Measurements from ENCODE around the gene RASA3. TPM values are rescaled to one million over a fixed set of nuclear protein-coding genes. Genes with fewer than 3 reads are reported as not detected.
A peak's percentile ranks its signal among the peaks of the same experiment; 100 is the strongest.
"Not testable (repeated sequence)": the region's sequence is repeated elsewhere in the genome, so short reads cannot be mapped to it uniquely, and the experiment has no call there.

Gene RASA3
- total RNA-seq, 1 donor from 2014 or later: 17.3 TPM

GRCh38 chr13:114134111-114134943, 1.9 kb upstream of the RASA3 start:
- no peak for ATAC-seq
- peak overlapping the region; percentile 11 for H3K27ac ChIP-seq
- no peak for DNase-seq

GRCh38 chr13:114133552-114133951, 1.1 kb upstream of the RASA3 start:
- intact Hi-C loops (cut with DNase I); H3K27ac ChIP-seq; ATAC-seq; H3K9me3 ChIP-seq; H3K4me3 ChIP-seq; DNase-seq; H3K27me3 ChIP-seq; H3K36me3 ChIP-seq: not testable (repeated sequence)
- H3K4me1 ChIP-seq: peaks cover 23% of the 10 kb centered on the region

More at GRCh38 chr13:114134111-114134943, 1.9 kb upstream of the RASA3 start:
- Histone ChIP-seq H3K4me1 (peaks cover 15% of the 10 kb centered on the region), H3K4me3 (no peak overlapping the region), H3K36me3 (no peaks in the 10 kb centered on the region), H3K27me3 (no peaks in the 10 kb centered on the region), H3K9me3 (no peaks in the 10 kb centered on the region)
- no peak for TF ChIP-seq CTCF (IDR thresholded peaks at IDR 0.05)
- intact Hi-C loops (cut with DNase I): no loop called here

GRCh38 chr13:114133126-114133525, 703 bp upstream of the RASA3 start:
- H3K27ac ChIP-seq; H3K4me3 ChIP-seq; DNase-seq; H3K27me3 ChIP-seq; intact Hi-C loops (cut with DNase I); H3K36me3 ChIP-seq; ATAC-seq; H3K9me3 ChIP-seq: not testable (repeated sequence)
- H3K4me1 ChIP-seq: peaks cover 27% of the 10 kb centered on the region

- Histone ChIP-seq H3K27me3 (no peaks in the 10 kb centered on the region), H3K4me1 (peaks cover 38% of the 10 kb centered on the region), H3K27ac (peak overlapping the region; percentile 81), H3K9me3 (no peaks in the 10 kb centered on the region), H3K36me3 (no peaks in the 10 kb centered on the region), H3K4me3 (peak overlapping the region; percentile 83)
- peak; percentile 10 for ATAC-seq
- intact Hi-C loops (cut with DNase I): no loop called here
- DNase-seq: no peak
- no peak for TF ChIP-seq CTCF (IDR thresholded peaks at IDR 0.05)
Observed at GRCh38 chr13:114131583-114132418, 622 bp downstream of the RASA3 start.

GRCh38 chr13:114130837-114131582, 1.4 kb downstream of the RASA3 start:
- no peak for DNase-seq
- peaks cover 40% of the 10 kb centered on the region for H3K4me1 ChIP-seq
- ATAC-seq: peak; percentile 25

More at GRCh38 chr13:114130837-114131582, 1.4 kb downstream of the RASA3 start:
- intact Hi-C loops (cut with DNase I): no loop called here
- no peak for TF ChIP-seq CTCF (IDR thresholded peaks at IDR 0.05)
- no peaks in the 10 kb centered on the region for H3K27me3 ChIP-seq
- peak overlapping the region; percentile 83 for H3K4me3 ChIP-seq
- peak overlapping the region; percentile 81 for H3K27ac ChIP-seq
- no peaks in the 10 kb centered on the region for H3K36me3 ChIP-seq
- H3K9me3 ChIP-seq: no peaks in the 10 kb centered on the region

All from upper lobe of right lung (tissue), 1 donor.